Astrocyte (in vitro differentiated cells and primary cell): ENCODE data around the gene FAP. TPM values are rescaled to one million over a fixed set of nuclear protein-coding genes. Genes with fewer than 3 reads are reported as not detected.

Experiments
- DNase-seq: peaks from one replicate; pipeline ENCODE4 v3.0.0-alpha.2; 2010; ENCODE audit warnings: low read depth
- FAIRE-seq: peaks from 2 replicates; lab custom pipeline; 2011; peaks lifted over from hg19 to GRCh38; lab: Jason Lieb, UNC
- H2AFZ ChIP-seq: 2 replicates; pipeline ENCODE4 v1.6.0; 2012; ENCODE audit warnings: low read depth, low read length, inconsistent platforms
- H3K27ac ChIP-seq: 2 replicates; pipeline ENCODE4 v1.5.1; 2011; ENCODE audit warnings: low read depth, low read length, inconsistent platforms
- H3K27me3 ChIP-seq: 2 replicates; pipeline ENCODE4 v1.6.0; 2011; ENCODE audit warnings: low read length, inconsistent platforms; ENCODE audit not compliant: insufficient read depth
- H3K36me3 ChIP-seq: 2 replicates; pipeline ENCODE4 v1.5.1; 2011; ENCODE audit warnings: low read length, inconsistent platforms; ENCODE audit not compliant: insufficient read depth
- H3K4me1 ChIP-seq: 2 replicates; pipeline ENCODE4 v1.5.1; 2011; ENCODE audit warnings: low read length, inconsistent platforms; ENCODE audit not compliant: insufficient read depth
- H3K4me2 ChIP-seq: 2 replicates; pipeline ENCODE4 v1.6.0; 2012; ENCODE audit warnings: low read length, inconsistent platforms
- H3K4me3 ChIP-seq: 2 replicates; pipeline ENCODE4 v1.5.1; 2011; ENCODE audit warnings: low read depth, mild to moderate bottlenecking, low read length, inconsistent platforms; ENCODE audit not compliant: insufficient read depth
- H3K79me2 ChIP-seq: 2 replicates; pipeline ENCODE4 v1.6.0; 2012; ENCODE audit warnings: mild to moderate bottlenecking, low read length, inconsistent platforms; ENCODE audit not compliant: insufficient read depth
- H3K9ac ChIP-seq: 2 replicates; pipeline ENCODE4 v1.6.0; 2012; ENCODE audit warnings: mild to moderate bottlenecking, low read length, inconsistent platforms
- H3K9me3 ChIP-seq: 2 replicates; pipeline ENCODE4 v1.5.1; 2012; ENCODE audit warnings: low read depth, mild to moderate bottlenecking, low read length, inconsistent platforms; ENCODE audit not compliant: insufficient read depth
- H4K20me1 ChIP-seq: 2 replicates; pipeline ENCODE4 v1.6.0; 2012; ENCODE audit warnings: low read length, inconsistent platforms; ENCODE audit not compliant: insufficient read depth
- H3K27ac Mint-ChIP-seq: one replicate; pipeline ENCODE4 v1.8.0; 2021; ENCODE audit warnings: mild to moderate bottlenecking, mixed read lengths; ENCODE audit not compliant: unreplicated experiment
- H3K27me3 Mint-ChIP-seq: one replicate; pipeline ENCODE4 v1.8.0; 2021; ENCODE audit warnings: low read depth, mixed read lengths; ENCODE audit not compliant: unreplicated experiment
- H3K36me3 Mint-ChIP-seq: one replicate; pipeline ENCODE4 v1.8.0; 2021; ENCODE audit warnings: low read depth, mixed read lengths; ENCODE audit not compliant: unreplicated experiment
- H3K4me1 Mint-ChIP-seq: one replicate; pipeline ENCODE4 v1.8.0; 2021; ENCODE audit warnings: low read depth, mixed read lengths; ENCODE audit not compliant: unreplicated experiment
- H3K4me3 Mint-ChIP-seq: one replicate; pipeline ENCODE4 v1.8.0; 2021; ENCODE audit warnings: mild to moderate bottlenecking, moderate library complexity, mixed read lengths; ENCODE audit not compliant: unreplicated experiment
- H3K9me3 Mint-ChIP-seq: one replicate; pipeline ENCODE4 v1.8.0; 2021; ENCODE audit warnings: mild to moderate bottlenecking, mixed read lengths; ENCODE audit not compliant: unreplicated experiment
- EZH2 ChIP-seq: IDR thresholded peaks from 2 replicates; pipeline ENCODE4 v1.6.1; 2012; ENCODE audit warnings: mild to moderate bottlenecking, low read length, inconsistent platforms; ENCODE audit not compliant: insufficient read depth
- total RNA-seq: library from RNA; stranded (reverse); gene quantifications from 2 replicates; pipeline ENCODE4 v1.2.1, GENCODE V29; 2021
- TF ChIP-seq, protein P1 (sequence below): IDR thresholded peaks from 2 replicates; pipeline ENCODE4 v1.5.1; 2011; ENCODE audit warnings: low read depth, mild to moderate bottlenecking, inconsistent platforms, low read length, moderate library complexity; ENCODE audit not compliant: insufficient read depth

Gene FAP
- total RNA-seq, 1 donor from 2014 or later = 1.3 TPM

DNA sequence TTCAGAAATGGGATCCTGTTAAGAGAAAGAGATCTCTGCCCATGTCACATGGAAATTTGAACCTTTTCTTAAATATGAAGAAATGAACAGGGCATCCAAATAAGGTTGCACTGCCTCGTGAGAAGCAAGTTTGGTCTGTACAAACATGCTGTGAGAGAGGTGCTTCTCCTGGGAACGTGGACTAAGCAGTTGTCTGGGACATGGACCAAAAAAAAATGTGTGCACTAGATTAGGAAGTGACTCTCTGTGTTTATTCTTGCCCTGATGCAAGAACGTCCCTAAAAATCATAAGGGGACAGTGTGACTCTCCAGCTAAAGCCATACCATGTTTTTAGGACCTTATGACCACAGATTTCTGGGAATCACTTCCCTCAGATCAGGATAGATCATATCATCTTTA lies 67.5 kb downstream of the FAP start:
- FAIRE-seq (no peak), DNase-seq (no peak)
- Mint-ChIP-seq H3K9me3 (no peaks in the 10 kb centered on the region), H3K4me1 (peaks cover 11% of the 10 kb centered on the region), H3K27me3 (no peaks in the 10 kb centered on the region), H3K27ac (no peak overlapping the region), H3K36me3 (no peaks in the 10 kb centered on the region), H3K4me3 (no peak overlapping the region)
- Histone ChIP-seq H3K4me1 (no peaks in the 10 kb centered on the region), H3K4me3 (no peak overlapping the region), H3K4me2 (no peak overlapping the region), H3K27me3 (no peaks in the 10 kb centered on the region), H3K9ac (no peak overlapping the region), H3K27ac (no peak overlapping the region), H3K79me2 (no peaks in the 10 kb centered on the region), H2AFZ (no peak overlapping the region), H3K36me3 (peaks cover 64% of the 10 kb centered on the region), H3K9me3 (no peaks in the 10 kb centered on the region), H4K20me1 (no peaks in the 10 kb centered on the region)
- TF ChIP-seq EZH2 = no peak
- TF ChIP-seq, protein P1, sequence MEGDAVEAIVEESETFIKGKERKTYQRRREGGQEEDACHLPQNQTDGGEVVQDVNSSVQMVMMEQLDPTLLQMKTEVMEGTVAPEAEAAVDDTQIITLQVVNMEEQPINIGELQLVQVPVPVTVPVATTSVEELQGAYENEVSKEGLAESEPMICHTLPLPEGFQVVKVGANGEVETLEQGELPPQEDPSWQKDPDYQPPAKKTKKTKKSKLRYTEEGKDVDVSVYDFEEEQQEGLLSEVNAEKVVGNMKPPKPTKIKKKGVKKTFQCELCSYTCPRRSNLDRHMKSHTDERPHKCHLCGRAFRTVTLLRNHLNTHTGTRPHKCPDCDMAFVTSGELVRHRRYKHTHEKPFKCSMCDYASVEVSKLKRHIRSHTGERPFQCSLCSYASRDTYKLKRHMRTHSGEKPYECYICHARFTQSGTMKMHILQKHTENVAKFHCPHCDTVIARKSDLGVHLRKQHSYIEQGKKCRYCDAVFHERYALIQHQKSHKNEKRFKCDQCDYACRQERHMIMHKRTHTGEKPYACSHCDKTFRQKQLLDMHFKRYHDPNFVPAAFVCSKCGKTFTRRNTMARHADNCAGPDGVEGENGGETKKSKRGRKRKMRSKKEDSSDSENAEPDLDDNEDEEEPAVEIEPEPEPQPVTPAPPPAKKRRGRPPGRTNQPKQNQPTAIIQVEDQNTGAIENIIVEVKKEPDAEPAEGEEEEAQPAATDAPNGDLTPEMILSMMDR = no peak

- H3K27ac Mint-ChIP-seq = no peak overlapping the region
- no peak for DNase-seq
- Histone ChIP-seq H3K9ac (no peak overlapping the region), H2AFZ (no peak overlapping the region), H3K36me3 (peaks cover 65% of the 10 kb centered on the region), H3K9me3 (no peaks in the 10 kb centered on the region), H3K27ac (no peak overlapping the region), H3K4me3 (no peak overlapping the region), H3K79me2 (no peaks in the 10 kb centered on the region), H3K4me2 (no peak overlapping the region), H3K4me1 (no peaks in the 10 kb centered on the region), H3K27me3 (no peaks in the 10 kb centered on the region), H4K20me1 (no peaks in the 10 kb centered on the region)
- no peak for FAIRE-seq
- no peaks in the 10 kb centered on the region for H3K9me3 Mint-ChIP-seq
- H3K36me3 Mint-ChIP-seq = no peaks in the 10 kb centered on the region
- H3K4me3 Mint-ChIP-seq = no peak overlapping the region
- peaks cover under 1% of the 10 kb centered on the region for H3K27me3 Mint-ChIP-seq
- TF ChIP-seq, protein P1 = no peak
- no peak for TF ChIP-seq EZH2
- peaks cover 11% of the 10 kb centered on the region for H3K4me1 Mint-ChIP-seq
Observed at GRCh38 chr2:162174746-162175145, 68.5 kb downstream of the FAP start.

GRCh38 chr2:162172802-162173370 lies 70.4 kb downstream of the FAP start:
- no peak overlapping the region for H3K27ac Mint-ChIP-seq
- H3K4me3 ChIP-seq = no peak overlapping the region
- H3K4me1 Mint-ChIP-seq = peaks cover 11% of the 10 kb centered on the region
- no peak for DNase-seq
- H3K27me3 Mint-ChIP-seq = peaks cover 5% of the 10 kb centered on the region
- no peaks in the 10 kb centered on the region for H3K9me3 Mint-ChIP-seq
- H3K4me3 Mint-ChIP-seq = no peak overlapping the region
- no peak for FAIRE-seq
- no peaks in the 10 kb centered on the region for H3K36me3 Mint-ChIP-seq
- no peaks in the 10 kb centered on the region for H3K4me1 ChIP-seq
- no peaks in the 10 kb centered on the region for H3K79me2 ChIP-seq
- no peak overlapping the region for H3K4me2 ChIP-seq
- no peak overlapping the region for H3K9ac ChIP-seq
- TF ChIP-seq EZH2 = no peak
- TF ChIP-seq, protein P1 = no peak
- H3K36me3 ChIP-seq = peaks cover 63% of the 10 kb centered on the region
- no peaks in the 10 kb centered on the region for H4K20me1 ChIP-seq
- no peak overlapping the region for H3K27ac ChIP-seq
- H3K27me3 ChIP-seq = no peaks in the 10 kb centered on the region
- no peaks in the 10 kb centered on the region for H3K9me3 ChIP-seq
- no peak overlapping the region for H2AFZ ChIP-seq
